COLO668 (cell line): ENCODE results near the gene SMAD4.
"Not testable (repeated sequence)": the region's sequence is repeated elsewhere in the genome, so short reads cannot be mapped to it uniquely, and the experiment has no call there.

Experiments
- DNase-seq: peaks from one replicate; lab custom pipeline; 2025; ENCODE audit not compliant: unreplicated experiment; lab: John Stamatoyannopoulos, UW

Gene SMAD4

GRCh38 chr18:51029694-51030536, at the start of gene SMAD4:
Gene SMAD4, plus strand, starts transcription at chr18:51030213. Its CDS starts 16,834 bp downstream, at chr18:51047047.
- peak; percentile 99 for DNase-seq

GRCh38 chr18:50981381-50981780, 48.6 kb upstream of the SMAD4 start:
- DNase-seq, result no peak

- no peak for DNase-seq
Observed at GRCh38 chr18:50982086-50982801, 47.8 kb upstream of the SMAD4 start.

- DNase-seq, result no peak
Observed at GRCh38 chr18:50982802-50983179, 47.2 kb upstream of the SMAD4 start.

GRCh38 chr18:50986360-50987087, 43.5 kb upstream of the SMAD4 start:
- no peak for DNase-seq

- DNase-seq, result no peak
Observed at GRCh38 chr18:50987261-50987660, 42.8 kb upstream of the SMAD4 start.

GRCh38 chr18:50989711-50990110, 40.3 kb upstream of the SMAD4 start:
- DNase-seq, result no peak

GRCh38 chr18:50992351-50992762, 37.7 kb upstream of the SMAD4 start:
- no peak for DNase-seq

GRCh38 chr18:50994031-50994430, 36.0 kb upstream of the SMAD4 start:
- DNase-seq, result no peak

- DNase-seq, result not testable (repeated sequence)
Observed at GRCh38 chr18:51003174-51003573, 26.8 kb upstream of the SMAD4 start.

- no peak for DNase-seq
Observed at GRCh38 chr18:51006061-51006818, 23.8 kb upstream of the SMAD4 start.

- no peak for DNase-seq
Observed at GRCh38 chr18:51006948-51007789, 22.8 kb upstream of the SMAD4 start.

- DNase-seq, result no peak
Observed at GRCh38 chr18:51007790-51008139, 22.2 kb upstream of the SMAD4 start.

- DNase-seq, result no peak
Observed at GRCh38 chr18:51009072-51009471, 20.9 kb upstream of the SMAD4 start.

- no peak for DNase-seq
Observed at GRCh38 chr18:51010218-51010617, 19.8 kb upstream of the SMAD4 start.

GRCh38 chr18:51011709-51012108, 18.3 kb upstream of the SMAD4 start:
- DNase-seq, result no peak

- no peak for DNase-seq
Observed at GRCh38 chr18:51012441-51012840, 17.6 kb upstream of the SMAD4 start.

GRCh38 chr18:51013259-51013658, 16.8 kb upstream of the SMAD4 start:
- DNase-seq, result no peak

GRCh38 chr18:51017140-51017879, 12.7 kb upstream of the SMAD4 start:
- no peak for DNase-seq
